NB4 (cell line): ENCODE results near the gene PPP1R9A.

ENCODE experiments used
- CTCF ChIP-seq: IDR thresholded peaks from one replicate; pipeline ENCODE4 v1.5.1; 2012; ENCODE audit warnings: low read depth, low read length
- MAX ChIP-seq: IDR thresholded peaks from 2 replicates; pipeline ENCODE4 v1.6.1; 2011; ENCODE audit warnings: low read depth, low read length
- POLR2A ChIP-seq: IDR thresholded peaks from 2 replicates; pipeline ENCODE4 v1.6.1; 2011; ENCODE audit warnings: mild to moderate bottlenecking; ENCODE audit not compliant: insufficient read length; ENCODE audit errors: extremely low read depth

- TF ChIP-seq CTCF (no peak), POLR2A (no peak), MAX (no peak)
Measured at GRCh38 chr7:95200741-95201140, 293.3 kb downstream of the PPP1R9A start.
